HG02840 (cell line): ENCODE results near the gene MRPS34.

ENCODE experiments used
- ATAC-seq: cut with Tn5 transposase; IDR thresholded peaks from one replicate; pipeline ENCODE4 v1.9.1; 2021; ENCODE audit warnings: mild to moderate bottlenecking, moderate library complexity, moderate number of reproducible peaks; ENCODE audit not compliant: unreplicated experiment, low FRiP score

The MRPS34 gene

DNA sequence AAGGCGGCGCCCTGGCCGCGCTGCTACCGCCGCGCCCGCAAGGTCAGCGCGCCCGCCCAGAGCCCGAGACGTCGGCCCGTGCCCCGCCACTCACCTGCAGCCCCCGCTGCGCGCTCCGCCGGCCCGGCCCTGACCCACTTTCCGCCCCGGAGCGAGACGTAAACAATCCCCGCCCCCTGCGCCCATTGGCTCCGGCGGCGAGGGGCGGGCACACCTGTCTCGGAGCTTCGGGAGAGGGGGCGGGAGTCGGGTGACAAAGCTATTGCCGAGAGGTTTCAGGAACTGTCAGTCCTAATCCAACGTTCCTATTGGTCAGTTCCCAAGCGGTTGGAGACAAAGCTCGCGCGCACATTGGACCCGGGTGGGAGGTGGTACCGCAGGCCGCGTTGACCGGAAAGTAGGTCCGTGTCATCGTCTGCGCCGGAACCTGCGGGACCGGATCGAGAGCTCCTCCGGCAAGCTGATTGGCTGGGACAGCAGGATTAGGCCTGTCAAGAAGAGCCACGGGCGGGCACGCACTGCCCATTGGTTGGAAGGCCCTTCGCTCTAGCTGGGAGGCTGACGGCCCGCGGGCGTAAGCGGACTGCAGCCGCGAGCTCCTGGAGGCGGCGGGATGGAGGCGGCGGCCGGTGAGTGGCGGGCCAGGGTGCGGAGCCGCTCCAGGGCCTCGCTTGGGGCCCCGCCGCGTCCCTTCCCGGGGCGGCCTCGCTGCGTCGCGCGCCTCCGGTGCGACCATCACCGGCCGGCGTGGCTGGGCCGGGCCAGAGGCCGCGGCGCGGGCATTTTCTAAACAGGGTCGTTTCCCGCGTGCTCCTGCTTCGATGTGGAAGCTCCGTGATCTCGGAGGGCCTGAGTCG, 9.7 kb upstream of the MRPS34 start, which contains the start of the genes NUBP2 and SPSB3:
NUBP2 (plus strand) TSS at position 553 of the 857 bp plus-strand sequence; CDS start at position 614, 61 bp downstream.
SPSB3 (minus strand) TSS at position 164 of the 857 bp plus-strand sequence. CDS start 1,088 bp downstream, outside the sequence.
- ATAC-seq = peak; percentile 78

DNA sequence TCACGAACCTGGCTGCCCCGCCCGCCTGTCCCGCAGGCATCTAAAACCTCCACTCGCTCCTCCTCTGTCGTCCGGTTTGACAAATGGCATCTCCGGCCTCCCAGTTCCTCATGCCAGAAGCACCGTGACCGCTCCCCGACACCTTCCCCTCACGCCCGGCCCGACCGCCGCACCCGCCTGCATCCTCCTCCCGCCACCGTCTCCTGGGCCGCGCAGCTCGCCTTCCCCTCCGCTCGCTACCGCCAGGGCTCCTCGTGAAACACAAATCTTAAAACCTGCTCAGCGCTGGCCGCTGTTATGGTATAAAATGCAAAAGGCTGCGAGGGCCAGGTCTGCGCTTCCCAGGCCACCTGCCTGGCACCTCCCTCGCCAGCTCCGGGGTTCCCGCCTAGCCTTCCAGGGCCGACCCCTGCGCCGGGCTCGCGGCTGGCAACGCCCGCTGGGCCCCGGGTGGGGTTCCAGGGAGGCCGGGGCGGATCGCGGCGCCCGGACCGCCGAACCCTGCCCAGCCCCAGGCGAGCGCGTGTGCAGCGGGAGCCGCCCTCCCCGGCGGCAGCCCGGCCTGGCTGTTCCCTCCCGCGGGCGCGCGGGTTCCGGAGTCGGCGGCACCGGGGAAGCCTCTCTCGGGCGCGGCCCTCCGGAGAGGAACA, 8.9 kb upstream of the MRPS34 start:
- ATAC-seq = peak; percentile 11

DNA sequence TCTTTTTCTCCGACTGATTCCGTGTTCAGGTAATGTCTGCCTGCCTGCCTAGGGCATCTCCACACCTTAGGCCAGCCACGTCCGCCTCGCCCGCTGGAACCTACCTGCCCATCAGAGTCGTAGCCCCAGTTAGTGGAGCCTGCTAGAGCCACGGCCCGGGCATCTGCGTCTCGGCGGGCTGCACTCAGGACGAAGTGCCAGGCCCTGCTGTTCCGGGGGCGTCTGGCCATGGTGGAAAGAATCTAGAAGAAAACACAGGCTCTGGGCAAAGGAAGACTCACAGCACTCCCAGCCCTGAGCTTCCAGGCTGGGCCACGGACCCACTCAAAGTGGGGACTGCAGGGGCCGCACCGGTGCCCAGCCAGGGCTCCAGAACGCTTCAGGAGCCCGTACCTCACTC, 8.3 kb upstream of the MRPS34 start:
- ATAC-seq = no peak

DNA sequence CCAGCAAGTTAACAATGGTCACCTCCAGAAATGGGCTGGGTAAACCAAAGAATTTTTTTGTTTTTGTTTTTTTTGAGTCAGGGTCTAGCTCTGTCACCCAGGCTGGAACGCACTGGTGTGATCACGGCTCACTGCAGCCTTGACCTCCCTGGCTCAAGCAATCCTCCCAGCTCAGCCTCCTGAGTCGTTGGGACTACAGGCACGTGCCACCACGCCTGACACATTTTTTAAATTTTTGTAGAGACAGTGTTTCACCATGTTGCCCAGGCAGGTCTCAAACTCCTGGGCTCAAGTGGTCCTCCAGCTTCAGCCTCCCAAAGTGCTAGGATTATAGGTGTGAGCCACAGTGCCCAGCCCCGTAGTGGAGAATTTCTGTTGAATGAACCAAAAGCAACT, 7.7 kb upstream of the MRPS34 start:
- no peak for ATAC-seq

DNA sequence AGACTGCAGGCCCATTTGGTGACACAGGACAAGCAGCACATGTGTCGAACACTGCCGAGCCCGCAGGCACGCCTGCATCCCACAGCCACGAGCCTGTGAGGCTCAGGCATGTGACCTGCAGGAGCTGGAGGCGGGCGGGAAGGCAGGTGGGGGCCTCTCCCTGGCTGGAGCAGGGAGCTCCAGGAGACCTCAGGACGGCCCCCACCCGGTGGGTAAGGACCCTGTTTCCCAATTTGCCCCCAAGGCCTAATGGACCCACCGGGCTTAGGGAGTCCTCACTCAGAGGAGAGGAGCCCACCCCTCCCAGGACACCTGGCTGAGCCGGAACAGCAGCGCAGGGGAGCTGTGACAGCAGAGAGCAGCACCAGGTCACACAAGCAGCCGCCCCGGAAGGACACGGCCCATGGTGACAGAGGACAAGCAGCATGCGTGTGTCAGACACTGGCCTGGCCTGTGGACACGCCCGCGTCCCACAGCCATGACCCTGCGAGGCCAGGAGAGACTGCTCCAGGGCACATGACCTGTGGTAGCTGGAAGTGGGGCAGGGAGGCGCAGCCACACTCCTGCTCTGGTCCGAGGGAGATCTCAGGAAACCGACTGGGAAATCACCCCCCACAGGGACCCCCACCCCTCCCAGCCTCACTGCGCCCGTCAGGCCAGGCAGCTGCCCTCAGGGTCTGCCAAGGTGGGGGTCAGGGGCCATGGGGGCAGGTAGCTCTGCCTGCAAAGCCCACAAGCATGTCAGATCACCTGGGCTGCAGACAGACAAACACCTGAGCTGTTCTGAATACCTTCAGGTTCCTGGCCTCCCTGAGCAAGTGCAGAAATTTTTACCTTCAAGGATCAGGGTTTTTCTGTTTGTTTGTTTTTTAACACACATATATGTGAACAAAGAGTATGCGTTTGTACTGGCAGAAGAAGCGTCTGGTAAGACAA, 7.1 kb upstream of the MRPS34 start:
- no peak for ATAC-seq

DNA sequence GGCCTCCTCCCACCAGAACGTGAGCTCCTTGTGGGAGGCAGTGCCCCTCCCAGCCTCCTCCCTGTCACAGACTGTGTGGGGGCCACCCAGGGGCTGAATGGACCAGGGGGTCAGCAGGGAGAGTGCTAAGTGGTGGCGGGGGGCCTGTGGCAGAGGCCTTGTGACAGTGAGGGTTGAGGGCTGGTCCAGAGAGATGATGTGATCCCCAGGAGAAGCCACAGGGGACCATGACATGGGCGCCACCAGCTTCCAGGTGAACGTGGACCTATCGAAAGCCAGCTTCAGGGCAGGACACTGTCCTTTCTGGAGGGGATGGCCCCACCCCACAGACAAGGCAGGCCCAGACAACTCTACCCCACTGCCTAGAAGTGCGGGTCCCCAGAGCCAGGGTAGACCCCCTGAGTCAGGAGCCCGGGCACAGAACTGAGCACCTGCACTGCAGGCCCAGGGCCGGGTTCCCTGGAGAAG, 6.3 kb upstream of the MRPS34 start:
- ATAC-seq = no peak

DNA sequence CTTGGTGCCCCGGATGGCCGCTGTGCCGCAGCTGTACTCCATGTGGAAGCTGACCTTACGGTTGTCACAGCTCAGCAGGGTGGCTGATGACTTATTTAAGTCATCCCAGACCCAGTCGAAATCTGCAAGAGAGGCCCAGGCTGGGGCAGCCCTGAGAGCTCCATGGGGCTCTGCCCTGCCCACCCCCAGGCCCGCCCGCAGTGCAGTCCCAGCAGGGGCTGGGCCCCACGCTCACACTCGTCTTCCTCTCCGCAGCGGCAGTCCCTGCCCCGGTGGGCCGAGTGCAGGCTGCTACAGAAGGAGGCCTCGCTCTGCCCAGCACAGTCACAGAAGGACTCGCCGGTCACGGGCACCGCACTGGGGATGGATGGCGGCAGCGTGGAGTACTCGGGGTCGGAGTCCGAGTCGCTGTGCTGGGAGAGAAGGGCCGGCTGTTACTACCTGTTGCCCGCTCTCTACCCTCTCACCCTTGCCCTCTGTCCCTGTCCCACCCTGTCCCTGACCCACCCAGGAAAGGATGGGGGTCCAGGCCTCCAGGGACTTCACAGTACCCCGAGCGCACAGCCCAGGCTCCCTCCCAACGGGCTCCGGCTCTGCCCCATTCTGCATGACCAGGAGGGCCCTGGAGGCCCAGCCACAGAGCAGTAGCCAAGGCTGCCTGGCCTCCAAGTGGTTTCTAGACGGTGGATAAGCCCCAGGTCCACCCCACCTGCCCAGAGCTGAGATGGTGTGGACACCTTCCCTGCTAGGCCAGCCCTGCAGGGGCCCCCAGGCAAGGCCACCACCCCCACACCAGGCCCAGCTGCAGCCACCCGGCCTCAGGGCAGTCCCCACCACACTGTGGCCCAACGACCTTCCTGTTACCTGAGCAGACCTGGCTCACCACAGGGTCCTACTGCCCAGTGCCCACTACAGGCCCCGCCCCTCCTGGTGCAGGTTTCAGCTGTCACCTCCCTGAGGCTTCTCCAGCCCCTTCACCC, 5.6 kb upstream of the MRPS34 start:
- no peak for ATAC-seq

DNA sequence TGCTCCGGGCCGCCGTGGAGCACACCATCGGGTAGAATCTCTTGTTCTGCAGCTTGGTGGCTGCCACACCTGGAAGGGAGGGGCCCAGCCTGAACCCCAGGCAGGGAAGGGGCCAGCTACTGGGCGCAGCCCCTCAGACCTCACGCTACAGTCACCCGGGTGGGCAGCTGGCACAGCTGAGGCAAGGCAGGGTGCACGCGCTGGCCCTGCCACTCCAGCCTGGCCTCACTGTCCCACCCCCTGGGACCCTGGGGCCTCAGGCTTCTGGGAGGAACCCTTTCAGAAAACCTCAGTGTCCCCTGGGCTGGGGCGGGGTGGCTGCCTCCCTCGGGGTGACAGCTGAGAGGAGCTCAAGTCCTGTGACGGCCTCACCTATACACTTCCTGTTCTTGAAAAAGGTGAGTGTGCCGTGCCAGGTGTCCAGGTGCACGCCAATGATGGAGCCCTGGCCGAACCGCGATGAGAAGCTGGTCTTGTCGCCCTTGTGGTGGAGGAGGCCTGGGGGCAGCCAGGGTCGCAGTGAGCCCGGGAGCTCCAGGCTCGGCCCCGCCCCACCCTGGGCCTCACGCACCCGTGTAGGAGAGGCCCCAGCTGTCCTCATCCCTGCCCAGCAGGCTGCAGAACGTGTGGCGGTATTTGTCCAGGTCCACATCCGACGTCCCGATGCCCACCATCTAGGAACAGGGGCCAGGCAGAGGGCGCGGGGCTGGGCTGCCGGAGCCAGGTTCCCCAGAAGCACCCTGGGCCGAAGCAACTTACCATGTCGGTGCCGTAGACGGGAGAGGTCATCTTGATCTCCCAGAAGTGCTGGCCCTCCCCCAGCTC, 4.7 kb upstream of the MRPS34 start:
- ATAC-seq = no peak

DNA sequence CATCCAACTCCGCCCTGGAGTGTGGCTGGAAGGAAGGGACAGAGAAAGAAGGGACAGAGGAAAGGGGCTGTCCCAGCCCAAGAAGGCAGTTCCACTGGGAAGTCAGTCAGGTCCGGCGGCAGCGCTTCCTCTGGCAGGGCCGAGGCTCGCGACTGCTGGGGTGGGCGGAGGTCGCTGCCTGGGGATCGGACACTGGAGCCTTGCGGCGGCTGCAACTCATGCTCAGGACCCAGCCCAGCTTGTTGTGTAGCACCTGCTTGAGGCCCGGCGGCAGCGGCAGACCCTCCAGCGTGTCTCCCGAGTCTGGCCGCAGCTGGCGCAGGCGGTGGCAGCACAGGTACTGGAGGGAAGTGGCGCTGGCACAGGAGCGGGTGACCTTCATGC, 4.0 kb upstream of the MRPS34 start:
- no peak for ATAC-seq

DNA sequence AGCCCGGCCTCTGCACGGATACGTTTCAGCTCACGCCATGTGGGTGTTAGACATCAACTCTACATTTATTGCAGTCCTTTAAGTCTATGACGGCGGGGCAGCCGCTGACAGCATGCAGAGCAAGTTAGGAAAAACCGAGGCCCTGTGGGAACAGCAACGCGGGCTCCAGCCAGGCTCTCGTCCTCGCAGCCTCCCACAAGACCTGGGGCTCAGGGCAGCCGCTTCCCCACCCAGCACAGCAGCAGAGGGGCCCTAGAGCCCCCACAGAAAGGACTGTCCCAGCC, 3.7 kb upstream of the MRPS34 start:
- ATAC-seq = no peak

DNA sequence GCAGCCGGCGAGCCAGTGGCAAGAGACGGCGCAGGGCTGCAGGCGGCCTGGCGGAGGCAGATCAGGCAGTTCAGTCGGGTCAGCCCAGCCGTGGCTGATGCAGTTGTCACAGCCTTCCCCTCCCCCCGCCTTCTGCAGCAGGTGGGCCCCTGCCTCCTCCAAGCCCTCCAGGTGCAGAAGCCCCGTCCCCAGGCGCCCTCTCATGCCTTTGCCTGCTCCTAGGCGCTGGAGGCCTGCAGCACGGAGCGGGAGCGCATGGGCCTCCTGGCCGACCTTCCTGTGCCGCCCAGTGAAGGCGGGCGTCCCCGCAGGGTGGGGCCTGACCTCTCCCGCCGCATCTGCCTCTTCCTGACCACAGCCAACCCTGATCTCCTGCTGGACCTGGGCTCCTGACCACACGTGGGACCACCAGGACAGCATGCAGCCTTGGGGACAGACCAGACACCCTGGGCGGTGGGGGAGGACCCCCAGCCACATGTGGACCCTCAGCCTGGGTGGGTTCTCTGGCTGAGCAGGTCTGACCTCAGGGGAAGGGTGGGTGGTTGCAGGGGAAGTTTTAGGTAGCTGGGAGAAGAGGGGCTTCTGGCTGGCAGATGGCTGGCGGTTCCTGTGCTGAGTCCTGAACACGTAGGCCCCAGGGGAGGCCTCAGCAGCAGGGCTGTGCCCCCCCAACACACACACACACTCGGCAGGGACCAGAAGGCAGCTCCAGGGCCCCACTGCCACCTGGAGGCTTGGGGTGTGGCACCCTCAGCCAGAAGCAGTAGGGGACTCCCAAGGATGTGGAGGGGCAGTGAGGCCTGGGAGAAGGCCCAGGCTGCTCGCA, 3.1 kb upstream of the MRPS34 start:
- no peak for ATAC-seq

DNA sequence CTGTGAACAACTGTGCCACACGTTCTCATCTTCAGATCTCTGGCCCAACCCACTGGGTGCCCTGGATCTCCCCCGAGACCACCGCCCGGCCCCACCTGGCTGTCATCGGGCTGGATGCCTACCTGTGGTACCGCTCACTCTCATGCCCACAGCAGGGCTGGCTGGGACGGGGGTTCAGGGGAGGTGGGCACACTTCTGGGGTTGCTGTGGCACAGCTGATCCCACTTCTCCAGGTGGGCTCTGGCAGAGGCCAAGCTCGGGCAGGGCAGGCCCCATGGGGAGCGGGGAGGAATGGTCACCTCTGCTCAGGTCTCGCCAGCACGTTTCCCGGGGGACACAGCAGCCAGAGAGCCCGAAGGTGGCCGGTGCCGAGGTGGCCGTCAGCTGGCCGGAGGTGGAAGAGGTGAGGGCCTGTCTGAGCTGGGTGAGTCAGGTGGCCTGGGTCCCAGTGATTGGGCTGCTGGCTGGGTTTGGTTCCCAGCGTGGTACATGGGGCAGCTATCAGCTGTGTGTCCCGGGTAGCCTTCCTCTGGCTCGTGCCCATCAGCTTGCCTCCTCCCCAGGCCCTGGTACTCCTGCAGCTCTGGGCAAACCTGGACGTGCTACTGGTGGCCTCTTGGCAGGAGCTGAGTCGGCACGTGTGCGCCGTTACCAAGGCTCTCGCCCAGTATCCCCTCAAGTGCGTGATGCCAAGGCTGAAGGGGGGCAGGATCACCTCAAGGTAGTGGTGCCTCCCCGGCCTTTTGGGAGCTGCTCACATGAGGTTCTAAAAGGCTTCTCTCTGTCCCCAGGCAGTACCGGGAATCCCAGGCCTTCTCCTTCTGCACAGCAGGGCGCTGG, 2.3 kb upstream of the MRPS34 start:
- no peak for ATAC-seq

DNA sequence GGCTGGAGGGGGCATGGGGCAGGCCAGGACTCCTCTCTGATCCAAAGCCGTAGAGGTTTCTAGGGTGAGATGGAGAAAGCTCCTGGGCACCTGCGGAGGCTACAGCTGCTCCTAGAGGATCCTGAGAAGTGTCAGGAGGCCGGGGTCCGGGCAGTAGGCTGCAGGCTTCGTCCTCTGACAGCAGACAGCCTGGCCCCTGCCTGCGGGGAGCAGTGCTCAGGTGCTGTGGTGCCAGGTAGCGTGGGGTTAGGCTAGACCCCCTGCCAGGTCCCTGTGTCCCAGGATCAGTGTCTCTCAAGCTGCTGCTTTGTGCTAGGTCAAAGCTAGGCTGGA, 1.5 kb upstream of the MRPS34 start:
- ATAC-seq = no peak

DNA sequence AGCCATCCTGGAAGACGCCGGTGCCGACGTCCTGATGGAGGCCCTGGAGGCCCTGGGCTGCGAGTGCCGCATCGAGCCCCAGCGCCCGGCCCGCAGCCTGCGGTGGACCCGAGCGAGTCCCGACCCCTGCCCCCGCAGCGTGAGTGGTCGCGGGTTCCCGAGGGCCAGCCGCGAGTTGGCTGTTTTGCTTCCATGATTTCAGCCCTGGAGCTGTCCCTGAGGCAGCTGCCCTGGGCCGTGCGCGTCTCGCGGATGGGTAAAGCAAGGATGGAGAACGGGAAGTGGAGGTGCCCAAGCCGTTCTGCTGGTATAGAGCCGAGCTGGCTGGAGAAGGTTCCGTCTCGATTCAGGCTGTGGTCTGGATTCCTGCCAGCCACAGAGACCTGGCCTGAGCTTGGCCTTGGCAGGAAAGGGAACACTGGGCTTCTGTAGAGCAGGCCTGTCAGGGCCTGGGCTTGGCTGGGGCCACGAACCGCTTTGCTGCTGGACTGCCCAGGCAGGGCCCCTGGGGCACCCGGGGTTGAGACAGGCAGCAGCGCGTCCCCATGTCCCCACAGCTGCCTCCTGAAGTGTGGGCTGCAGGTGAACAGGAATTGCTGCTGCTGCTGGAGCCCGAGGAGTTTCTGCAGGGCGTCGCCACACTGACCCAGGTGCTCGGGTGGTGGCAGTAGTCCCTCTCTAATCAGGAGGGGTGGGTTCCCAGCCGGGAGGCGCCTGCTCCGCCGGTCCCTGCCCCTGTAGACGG, 941 bp upstream of the MRPS34 start:
- no peak for ATAC-seq

DNA sequence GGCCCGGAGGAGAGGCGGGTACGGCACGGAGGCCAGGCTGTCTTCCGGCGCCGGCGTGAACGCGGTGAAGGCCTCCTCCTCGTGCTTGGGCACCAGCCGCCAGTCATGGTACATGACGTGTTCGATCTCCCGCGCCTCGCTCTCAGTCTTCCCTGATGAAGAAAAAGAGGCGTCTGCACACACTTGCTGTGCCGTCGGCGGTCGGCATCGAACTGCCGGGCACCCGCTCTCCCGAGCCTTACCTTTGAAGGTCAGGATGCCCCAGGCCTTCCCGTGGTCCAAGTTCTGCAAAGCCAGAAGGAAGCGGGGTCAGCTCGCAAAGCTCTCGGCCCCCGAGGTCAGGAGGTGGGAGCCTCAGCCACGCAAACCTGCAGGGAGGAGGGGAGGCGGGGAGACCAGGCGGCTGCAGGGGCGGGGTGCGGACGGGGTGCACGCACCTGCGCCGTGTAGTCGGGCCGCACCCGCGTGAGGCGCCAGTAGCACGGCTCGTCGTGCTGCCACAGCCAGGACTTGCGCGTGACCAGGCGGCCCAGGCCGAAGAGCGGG, 499 bp downstream of the MRPS34 start, which contains the start of gene EME2:
EME2 (plus strand) TSS at position 449 of the 546 bp plus-strand sequence. CDS start 418 bp downstream, outside the sequence.
- ATAC-seq = peak; percentile 9

DNA sequence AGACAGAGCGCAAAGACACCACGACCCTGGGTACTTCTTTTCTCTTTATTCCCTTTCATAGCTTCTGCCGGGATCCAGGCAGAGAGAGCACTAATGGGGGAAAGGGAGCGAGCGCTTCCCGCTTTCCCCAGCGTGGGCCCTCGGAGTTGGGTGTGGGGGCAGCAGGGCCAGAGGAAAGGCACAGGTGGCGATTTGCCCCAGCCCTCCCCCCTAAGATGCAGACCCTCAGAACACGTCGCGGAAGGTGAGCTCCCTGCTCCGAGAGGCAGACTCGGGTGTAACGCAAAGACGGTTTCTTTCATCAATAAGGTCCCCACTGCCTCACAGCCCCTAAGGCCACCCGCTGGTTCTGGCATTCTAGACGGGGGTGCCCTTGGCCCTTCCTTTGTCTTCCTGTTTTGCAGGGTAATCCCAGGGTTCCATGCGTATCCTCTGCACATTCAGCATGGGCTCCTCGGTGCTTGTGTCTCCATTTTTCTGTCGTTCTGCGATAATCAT, 1.0 kb downstream of the MRPS34 start:
- ATAC-seq = no peak
